Tibial nerve (tissue), 4 donors: ENCODE measurements around the gene TADA3. TPM values are rescaled to one million over a fixed set of nuclear protein-coding genes. Genes with fewer than 3 reads are reported as not detected.

Experiments used
- DNase-seq, 2 donors: peaks; one replicate each; pipeline ENCODE4 v3.0.0-alpha.2; 2019; ENCODE audit warnings: low spot score in 2 of 2
- H3K27ac ChIP-seq, 4 donors: fragments of 200-600 bp; sonication (generic) in 3 of 4; one replicate each; pipeline ENCODE4 v1.5.1; 2017 to 2019; ENCODE audit warnings: mild to moderate bottlenecking in 1 of 4
- H3K27me3 ChIP-seq, 2 donors: fragments of 200-600 bp; sonication (generic) in 1 of 2; one replicate each; pipeline versions ENCODE4 v1.5.1 to v1.6.0; 2017 to 2019
- H3K36me3 ChIP-seq, 3 donors: fragments of 200-600 bp; sonication (generic); one replicate each; pipeline ENCODE4 v1.5.1; 2018 to 2019
- H3K4me1 ChIP-seq, 4 donors: fragments of 200-600 bp; sonication (generic) in 3 of 4; one replicate each; pipeline ENCODE4 v1.5.1; 2017 to 2019
- H3K4me3 ChIP-seq, 4 donors: fragments of 200-600 bp; sonication (generic) in 3 of 4; one replicate each; pipeline ENCODE4 v1.5.1; 2017 to 2019; ENCODE audit warnings: mild to moderate bottlenecking in 1 of 4, moderate library complexity in 1 of 4
- H3K9me3 ChIP-seq, 4 donors: fragments of 200-600 bp; sonication (generic) in 3 of 4; one replicate each; pipeline ENCODE4 v1.5.1; 2017 to 2019
- EP300 ChIP-seq, 2 donors: sonication (generic); formaldehyde crosslinking; IDR thresholded peaks; one replicate each; pipeline ENCODE4 v1.6.1; 2017; ENCODE audit warnings: antibody characterized with exemption in 2 of 2, mild to moderate bottlenecking in 1 of 2
- POLR2A ChIP-seq, 2 donors: fragments of 450-650 bp; IDR thresholded peaks; one replicate each; pipeline ENCODE4 v1.6.1; 2017; ENCODE audit warnings: antibody characterized with exemption in 2 of 2, mild to moderate bottlenecking in 2 of 2, moderate library complexity in 2 of 2
- WGBS, 2 donors: methylation state at CpG; one replicate each; pipeline ENCODE4 v1.1.5; 2018; 5-methylcytosine and 5-hydroxymethylcytosine counted together
- total RNA-seq, 4 donors: library from RNA; depleted of rRNA; stranded (reverse); fragments of >200 nt; gene quantifications; one replicate each; pipeline ENCODE4 v1.1.0, GENCODE V29; 2016
- TF ChIP-seq, protein P1 (sequence below), 5 experiments: fragments of 200-600 bp in 3 of 5; fragments of 450-650 bp in 2 of 5; sonication (generic) in 3 of 5; IDR thresholded peaks; one replicate each; pipeline ENCODE4 v1.5.1; 2016 to 2019; ENCODE audit warnings: antibody characterized with exemption in 5 of 5, mild to moderate bottlenecking in 3 of 5, moderate library complexity in 2 of 5

TADA3 gene
- total RNA-seq, 4 donors from 2014 or later = 56.1 to 69.0 (median 65.4) TPM

GRCh38 chr3:9732740-9733115 is 59.5 kb downstream of the TADA3 start:
- Histone ChIP-seq H3K27me3 (no peaks in the 10 kb centered on the region), H3K27ac (peak overlapping the region in 2 of 4 donors; percentile 95 to 96)

DNA sequence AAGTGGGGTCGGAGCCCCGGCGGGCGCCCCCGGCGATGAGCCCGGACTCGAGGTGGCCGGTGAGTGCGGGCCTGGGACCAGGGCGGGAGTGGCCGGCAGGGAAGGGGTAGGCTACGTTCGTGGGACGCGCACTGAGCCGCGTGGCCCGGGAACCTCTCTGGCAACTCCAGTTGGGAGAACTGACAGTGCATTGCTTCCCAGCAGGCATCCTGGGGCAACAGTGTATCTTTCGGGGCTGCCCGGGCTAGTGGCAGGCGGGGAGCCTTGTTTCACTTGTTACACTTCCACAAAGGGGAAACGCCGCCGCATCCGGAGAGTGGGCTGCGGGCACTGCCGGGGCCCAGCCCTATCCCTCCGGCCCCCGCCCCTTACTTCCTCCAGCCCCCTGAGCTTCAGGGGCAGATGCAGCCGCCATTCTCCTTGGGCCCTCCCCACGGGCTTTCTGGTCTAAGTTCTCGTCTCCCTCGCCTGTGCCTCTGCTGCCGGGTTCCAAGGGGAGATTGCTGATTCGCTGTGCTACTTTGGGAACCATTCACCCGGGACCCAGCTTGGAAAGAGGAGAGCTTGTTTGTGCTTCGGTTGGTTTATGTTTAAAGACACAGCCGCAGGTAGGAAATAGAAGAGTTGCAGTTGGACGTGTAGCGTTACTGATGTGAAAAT is 60.1 kb downstream of the TADA3 start:
- Histone ChIP-seq H3K4me3 (peak overlapping the region; percentile 71 to 100 (median 94)), H3K9me3 (no peaks in the 10 kb centered on the region), H3K27ac (peak overlapping the region; percentile 92 to 96 (median 94)), H3K36me3 (peaks cover 0 to 29% (median 0%) of the 10 kb centered on the region in 3 donors), H3K4me1 (peaks cover 0 to 44% (median 20%) of the 10 kb centered on the region in 4 donors), H3K27me3 (no peaks in the 10 kb centered on the region)
- 3 to 6% methylated on average over 17 to 41 of the region's 41 CpGs for WGBS, 2 donors
- no peak for DNase-seq
- no peak for TF ChIP-seq POLR2A (IDR thresholded peaks at IDR 0.05)
- TF ChIP-seq, protein P1, sequence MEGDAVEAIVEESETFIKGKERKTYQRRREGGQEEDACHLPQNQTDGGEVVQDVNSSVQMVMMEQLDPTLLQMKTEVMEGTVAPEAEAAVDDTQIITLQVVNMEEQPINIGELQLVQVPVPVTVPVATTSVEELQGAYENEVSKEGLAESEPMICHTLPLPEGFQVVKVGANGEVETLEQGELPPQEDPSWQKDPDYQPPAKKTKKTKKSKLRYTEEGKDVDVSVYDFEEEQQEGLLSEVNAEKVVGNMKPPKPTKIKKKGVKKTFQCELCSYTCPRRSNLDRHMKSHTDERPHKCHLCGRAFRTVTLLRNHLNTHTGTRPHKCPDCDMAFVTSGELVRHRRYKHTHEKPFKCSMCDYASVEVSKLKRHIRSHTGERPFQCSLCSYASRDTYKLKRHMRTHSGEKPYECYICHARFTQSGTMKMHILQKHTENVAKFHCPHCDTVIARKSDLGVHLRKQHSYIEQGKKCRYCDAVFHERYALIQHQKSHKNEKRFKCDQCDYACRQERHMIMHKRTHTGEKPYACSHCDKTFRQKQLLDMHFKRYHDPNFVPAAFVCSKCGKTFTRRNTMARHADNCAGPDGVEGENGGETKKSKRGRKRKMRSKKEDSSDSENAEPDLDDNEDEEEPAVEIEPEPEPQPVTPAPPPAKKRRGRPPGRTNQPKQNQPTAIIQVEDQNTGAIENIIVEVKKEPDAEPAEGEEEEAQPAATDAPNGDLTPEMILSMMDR (IDR thresholded peaks at IDR 0.05) = no peak
- no peak for TF ChIP-seq EP300 (IDR thresholded peaks at IDR 0.05)

More at GRCh38 chr3:9732740-9733115, 59.5 kb downstream of the TADA3 start:
- no peak for DNase-seq
- Histone ChIP-seq H3K4me3 (peak overlapping the region; percentile 71 to 100 (median 94)), H3K36me3 (peaks cover 0 to 34% (median 0%) of the 10 kb centered on the region in 3 donors), H3K4me1 (peaks cover 0 to 44% (median 20%) of the 10 kb centered on the region in 4 donors), H3K9me3 (no peaks in the 10 kb centered on the region)
- 39 to 43% methylated on average over 5 to 6 of the region's 7 CpGs for WGBS, 2 donors
- TF ChIP-seq, protein P1 (IDR thresholded peaks at IDR 0.05) = no peak
- no peak for TF ChIP-seq EP300 (IDR thresholded peaks at IDR 0.05)
- TF ChIP-seq POLR2A (IDR thresholded peaks at IDR 0.05) = no peak

DNA sequence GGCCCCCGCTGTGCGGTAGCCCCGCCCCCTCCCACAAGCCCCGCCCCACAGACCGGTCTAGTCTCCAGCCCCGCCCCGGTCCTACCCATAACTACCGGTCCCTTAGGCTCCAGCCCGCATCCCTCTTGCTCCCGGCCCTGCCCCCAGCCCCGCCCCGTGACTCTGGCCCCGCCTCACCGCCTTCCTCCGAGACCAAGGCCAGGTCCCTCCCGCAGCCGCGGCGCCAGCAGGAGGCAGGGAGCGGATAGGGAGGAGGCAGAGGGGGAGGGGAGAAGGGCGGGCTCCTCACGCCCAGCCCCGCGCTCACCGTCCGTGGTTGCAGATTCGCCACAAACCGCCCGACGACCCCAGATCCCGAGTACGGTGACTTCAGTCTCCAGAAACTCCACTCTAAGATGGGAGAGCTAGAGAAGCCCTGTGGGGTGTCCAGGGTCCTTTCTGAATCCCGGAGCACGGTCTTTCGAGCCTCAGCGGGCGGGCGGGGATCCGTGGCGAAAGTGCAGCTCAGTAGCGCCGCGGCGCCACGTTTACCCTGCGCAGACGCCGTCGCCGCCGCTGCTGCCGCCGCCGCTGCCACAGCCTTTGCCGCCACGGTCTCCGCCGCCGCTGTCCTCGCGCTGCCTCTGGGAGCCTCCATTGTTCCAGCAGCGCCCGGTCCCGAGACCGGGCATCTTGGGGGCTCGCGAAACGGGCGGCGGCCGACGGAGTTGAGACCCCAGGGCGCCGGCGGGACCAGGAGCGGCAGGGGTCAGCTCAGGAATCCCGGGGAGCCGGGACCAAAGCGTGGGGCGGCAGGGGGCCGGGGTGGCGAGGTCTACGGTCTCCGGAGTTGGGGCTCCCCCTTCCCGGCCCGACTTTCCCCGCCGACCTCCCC is 60.8 kb downstream of the TADA3 start, which contains the start of gene BRPF1:
Gene BRPF1 (plus strand): TSS at position 530 of the 874 bp plus-strand sequence. CDS start 2,406 bp downstream, outside the sequence.
- WGBS, 2 donors = 1 to 2% methylated on average over 28 to 56 of the region's 88 CpGs
- H3K9me3 ChIP-seq = no peaks in the 10 kb centered on the region
- H3K27ac ChIP-seq = peak within 1 kb of the TSS; percentile 92 to 96 (median 94)
- DNase-seq = peak; percentile 99 to 100
- peak within 1 kb of the TSS; percentile 71 to 100 (median 94) for H3K4me3 ChIP-seq
- H3K4me1 ChIP-seq = peaks cover 0 to 44% (median 20%) of the 10 kb centered on the region in 4 donors
- peak in 1 of 2 donors; percentile 33 for TF ChIP-seq POLR2A (IDR thresholded peaks at IDR 0.05)
- TF ChIP-seq, protein P1 (IDR thresholded peaks at IDR 0.05) = peak in 2 of 5 experiments; percentile 21 to 59
- peak; percentile 35 to 76 for TF ChIP-seq EP300 (IDR thresholded peaks at IDR 0.05)
- H3K27me3 ChIP-seq = no peaks in the 10 kb centered on the region
- peaks cover 0 to 21% (median 0%) of the 10 kb centered on the region in 3 donors for H3K36me3 ChIP-seq

DNA sequence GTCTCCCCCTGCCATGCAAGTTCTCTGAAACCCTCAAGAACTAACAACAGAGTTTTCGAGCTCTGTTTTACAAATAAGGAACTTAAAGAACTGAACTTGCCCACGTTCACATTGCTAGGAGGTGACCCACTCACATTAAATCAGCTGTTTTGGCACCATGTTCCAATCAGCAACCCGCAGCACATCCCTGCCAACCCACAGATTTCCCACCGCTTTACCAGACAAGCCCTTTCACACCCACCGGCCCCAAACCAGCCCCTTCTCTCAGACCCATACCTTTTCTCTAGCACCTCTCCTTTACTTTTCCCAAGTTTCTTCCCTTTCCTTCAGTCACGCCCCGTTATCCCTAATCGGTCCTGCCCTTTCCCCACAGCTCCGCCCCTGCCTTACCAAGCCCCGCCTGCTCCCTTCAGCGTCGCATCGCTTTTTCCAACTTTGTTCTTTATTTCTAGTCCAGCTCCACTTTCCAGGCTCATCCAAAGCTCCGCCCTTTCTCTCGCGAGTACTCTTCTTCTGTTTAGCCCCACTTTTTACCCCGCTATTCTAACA is 61.5 kb downstream of the TADA3 start:
- Histone ChIP-seq H3K36me3 (peaks cover 0 to 17% (median 0%) of the 10 kb centered on the region in 3 donors), H3K27me3 (no peaks in the 10 kb centered on the region), H3K27ac (peak overlapping the region; percentile 52 to 96 (median 94)), H3K9me3 (no peaks in the 10 kb centered on the region), H3K4me1 (peaks cover 0 to 44% (median 20%) of the 10 kb centered on the region in 4 donors), H3K4me3 (peak overlapping the region; percentile 62 to 100 (median 82))
- 1 to 2% methylated on average over 16 of the region's 17 CpGs for WGBS, 2 donors
- no peak for DNase-seq
- no peak for TF ChIP-seq EP300 (IDR thresholded peaks at IDR 0.05)
- TF ChIP-seq, protein P1 (IDR thresholded peaks at IDR 0.05) = no peak
- no peak for TF ChIP-seq POLR2A (IDR thresholded peaks at IDR 0.05)

Other genes starting within 250 kb of the TADA3 start
- gene LHFPL4, start 238.7 kb downstream of the TADA3 start, total RNA-seq = under 1 TPM in 1 of 4 donors, not detected in 3; under 0.01 TPM
- 10 to 100 TPM; 33.3 to 45.5 (median 38.6) TPM for gene MTMR14, start 143.0 kb downstream of the TADA3 start, total RNA-seq
- not detected for gene CPNE9, start 88.6 kb downstream of the TADA3 start, total RNA-seq
- 10 to 100 TPM; 18.0 to 21.0 (median 20.6) TPM for gene BRPF1, start 60.7 kb downstream of the TADA3 start, total RNA-seq
- 10 to 100 TPM; 26.8 to 54.9 (median 40.6) TPM for gene OGG1, start 42.5 kb downstream of the TADA3 start, total RNA-seq
- 10 to 100 TPM; 60.3 to 94.8 (median 72.2) TPM for gene CAMK1, start 22.5 kb downstream of the TADA3 start, total RNA-seq
- 100 to 1,000 TPM in 2 of 4 donors, 10 to 100 TPM in 2; 96.3 to 169 (median 125) TPM for gene ARPC4, start 609 bp upstream of the TADA3 start, total RNA-seq
- gene TTLL3, start 17.8 kb upstream of the TADA3 start, total RNA-seq = 100 to 1,000 TPM in 3 of 4 donors, 10 to 100 TPM in 1; 58.2 to 173 (median 120) TPM
- 10 to 100 TPM; 37.1 to 69.7 (median 52.2) TPM for gene RPUSD3, start 51.5 kb upstream of the TADA3 start, total RNA-seq
- 100 to 1,000 TPM in 3 of 4 donors, 10 to 100 TPM in 1; 72.4 to 380 (median 174) TPM for gene CIDEC, start 87.8 kb upstream of the TADA3 start, total RNA-seq
- 10 to 100 TPM; 21.6 to 46.7 (median 34.7) TPM for gene JAGN1, start 98.1 kb upstream of the TADA3 start, total RNA-seq
- 10 to 100 TPM in 1 of 4 donors, 1 to 10 TPM in 2, under 1 TPM in 1; 0.59 to 10.1 (median 5.6) TPM for gene IL17RE, start 110.4 kb upstream of the TADA3 start, total RNA-seq
- 10 to 100 TPM; 60.4 to 68.4 (median 65.1) TPM for gene IL17RC, start 124.6 kb upstream of the TADA3 start, total RNA-seq
- gene CRELD1, start 141.4 kb upstream of the TADA3 start, total RNA-seq = 10 to 100 TPM; 18.2 to 54.9 (median 27.5) TPM
- gene PRRT3, start 159.9 kb upstream of the TADA3 start, total RNA-seq = 1 to 10 TPM; 2.2 to 3.3 (median 2.7) TPM
- 10 to 100 TPM; 16.1 to 30.6 (median 25.1) TPM for gene EMC3, start 194.4 kb upstream of the TADA3 start, total RNA-seq
- gene FANCD2, start 234.0 kb upstream of the TADA3 start, total RNA-seq = 10 to 100 TPM in 2 of 4 donors, 1 to 10 TPM in 2; 2.0 to 13.7 (median 7.6) TPM